ENCODE data around the gene PIK3C2G. TPM values are rescaled to one million over a fixed set of nuclear protein-coding genes. Genes with fewer than 3 reads are reported as not detected.

PIK3C2G gene
- total and polyA plus RNA-seq, 4 donors, result 4.9 to 40.1 (median 19.4) TPM

DNA sequence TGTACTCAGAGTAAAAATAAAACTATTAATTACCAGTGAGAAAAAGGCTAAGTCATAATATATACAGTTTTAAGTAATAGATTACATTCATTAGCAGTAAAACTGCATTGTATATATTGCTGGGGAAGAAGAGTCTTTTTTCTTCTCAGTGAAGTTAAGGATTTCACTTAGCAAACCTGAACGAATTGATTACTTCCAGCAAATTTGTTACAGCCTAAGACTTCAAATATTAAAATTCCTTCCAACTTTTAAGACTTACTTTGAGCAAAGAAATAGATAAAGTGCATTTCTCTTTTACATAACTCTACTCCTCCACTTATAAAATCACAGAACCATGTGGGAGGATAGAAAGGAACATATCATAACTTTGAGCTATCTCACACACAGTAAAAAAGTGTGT is 43.3 kb downstream of the PIK3C2G start:
- no peak for DNase-seq (ENCODE audit: low spot score)
- Histone ChIP-seq H3K27ac (ENCODE audit: low read depth in 1 of 2, low read length in 2 of 2) (no peak overlapping the region), H3K4me3 (ENCODE audit: low read depth in 1 of 3, low read length in 3 of 3) (no peak overlapping the region), H3K9me3 (ENCODE audit: control insufficient read depth in 4 of 4, low read length in 3 of 4) (no peaks in the 10 kb centered on the region), H3K36me3 (ENCODE audit: control insufficient read depth in 4 of 4, insufficient read depth in 3 of 4, low read depth in 1 of 4, low read length in 3 of 4) (peaks cover 0 to 5% (median under 1%) of the 10 kb centered on the region in 4 donors), H3K4me1 (ENCODE audit: control insufficient read depth in 4 of 4, insufficient read depth in 4 of 4, low read length in 3 of 4) (no peaks in the 10 kb centered on the region), H3K9ac (ENCODE audit: low read depth in 1 of 2, low read length in 2 of 2) (no peak overlapping the region), H3K27me3 (ENCODE audit: control insufficient read depth in 4 of 4, insufficient read depth in 4 of 4, low read length in 3 of 4) (no peaks in the 10 kb centered on the region)
- WGBS, result 43% methylated on average over 1 of the region's 1 CpG
- TF ChIP-seq YY1 (IDR thresholded peaks at IDR 0.05), result no peak
- TF ChIP-seq FOXA1 (IDR thresholded peaks at IDR 0.05), result no peak
- TF ChIP-seq, protein P1, sequence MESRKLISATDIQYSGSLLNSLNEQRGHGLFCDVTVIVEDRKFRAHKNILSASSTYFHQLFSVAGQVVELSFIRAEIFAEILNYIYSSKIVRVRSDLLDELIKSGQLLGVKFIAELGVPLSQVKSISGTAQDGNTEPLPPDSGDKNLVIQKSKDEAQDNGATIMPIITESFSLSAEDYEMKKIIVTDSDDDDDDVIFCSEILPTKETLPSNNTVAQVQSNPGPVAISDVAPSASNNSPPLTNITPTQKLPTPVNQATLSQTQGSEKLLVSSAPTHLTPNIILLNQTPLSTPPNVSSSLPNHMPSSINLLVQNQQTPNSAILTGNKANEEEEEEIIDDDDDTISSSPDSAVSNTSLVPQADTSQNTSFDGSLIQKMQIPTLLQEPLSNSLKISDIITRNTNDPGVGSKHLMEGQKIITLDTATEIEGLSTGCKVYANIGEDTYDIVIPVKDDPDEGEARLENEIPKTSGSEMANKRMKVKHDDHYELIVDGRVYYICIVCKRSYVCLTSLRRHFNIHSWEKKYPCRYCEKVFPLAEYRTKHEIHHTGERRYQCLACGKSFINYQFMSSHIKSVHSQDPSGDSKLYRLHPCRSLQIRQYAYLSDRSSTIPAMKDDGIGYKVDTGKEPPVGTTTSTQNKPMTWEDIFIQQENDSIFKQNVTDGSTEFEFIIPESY (IDR thresholded peaks at IDR 0.05), result no peak
- TF ChIP-seq SP1 (IDR thresholded peaks at IDR 0.05), result no peak
- no peak for TF ChIP-seq CTCF (IDR thresholded peaks at IDR 0.05; ENCODE audit: low read depth, low read length, missing input control)
- no peak for TF ChIP-seq NR2F2 (IDR thresholded peaks at IDR 0.05)
- no peak for TF ChIP-seq GABPA (IDR thresholded peaks at IDR 0.05 in 1 of 2, conservative IDR thresholded peaks at IDR 0.05 in 1 of 2)
- TF ChIP-seq, protein P2, sequence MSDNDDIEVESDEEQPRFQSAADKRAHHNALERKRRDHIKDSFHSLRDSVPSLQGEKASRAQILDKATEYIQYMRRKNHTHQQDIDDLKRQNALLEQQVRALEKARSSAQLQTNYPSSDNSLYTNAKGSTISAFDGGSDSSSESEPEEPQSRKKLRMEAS (IDR thresholded peaks at IDR 0.05), result no peak
- no peak for TF ChIP-seq JUND (IDR thresholded peaks at IDR 0.05)
- no peak for TF ChIP-seq REST (IDR thresholded peaks at IDR 0.05)
- no peak for TF ChIP-seq TAF1 (conservative IDR thresholded peaks at IDR 0.05)
- no peak for TF ChIP-seq FOXA2 (IDR thresholded peaks at IDR 0.05)
- TF ChIP-seq EGR1 (IDR thresholded peaks at IDR 0.05; ENCODE audit: low read depth in 2 of 2), result no peak
- TF ChIP-seq, protein P3, sequence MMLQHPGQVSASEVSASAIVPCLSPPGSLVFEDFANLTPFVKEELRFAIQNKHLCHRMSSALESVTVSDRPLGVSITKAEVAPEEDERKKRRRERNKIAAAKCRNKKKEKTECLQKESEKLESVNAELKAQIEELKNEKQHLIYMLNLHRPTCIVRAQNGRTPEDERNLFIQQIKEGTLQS (IDR thresholded peaks at IDR 0.05), result no peak

- no peak overlapping the region for H3K9ac ChIP-seq (ENCODE audit: low read depth in 1 of 2, low read length in 2 of 2)
- H3K4me1 ChIP-seq (ENCODE audit: control insufficient read depth in 4 of 4, insufficient read depth in 4 of 4, low read length in 3 of 4), result no peaks in the 10 kb centered on the region
- H3K27ac ChIP-seq (ENCODE audit: low read depth in 1 of 2, low read length in 2 of 2), result no peak overlapping the region
- H3K4me3 ChIP-seq (ENCODE audit: low read depth in 1 of 3, low read length in 3 of 3), result no peak overlapping the region
- no peaks in the 10 kb centered on the region for H3K27me3 ChIP-seq (ENCODE audit: control insufficient read depth in 4 of 4, insufficient read depth in 4 of 4, low read length in 3 of 4)
- no peak for DNase-seq (ENCODE audit: low spot score)
- no peaks in the 10 kb centered on the region for H3K9me3 ChIP-seq (ENCODE audit: control insufficient read depth in 4 of 4, low read length in 3 of 4)
- TF ChIP-seq RAD21 (IDR thresholded peaks at IDR 0.05) (no peak), EGR1 (IDR thresholded peaks at IDR 0.05; ENCODE audit: low read depth in 2 of 2) (no peak), JUND (IDR thresholded peaks at IDR 0.05) (no peak), HNF4G (IDR thresholded peaks at IDR 0.05) (no peak)
- 41% methylated on average over 1 of the region's 1 CpG for WGBS
- peaks cover 0 to 2% (median 0%) of the 10 kb centered on the region in 4 donors for H3K36me3 ChIP-seq (ENCODE audit: control insufficient read depth in 4 of 4, insufficient read depth in 3 of 4, low read depth in 1 of 4, low read length in 3 of 4)
Measured at GRCh38 chr12:18306311-18306710, 45.0 kb downstream of the PIK3C2G start.
